ENCODE results near the gene SBF2.

DNA sequence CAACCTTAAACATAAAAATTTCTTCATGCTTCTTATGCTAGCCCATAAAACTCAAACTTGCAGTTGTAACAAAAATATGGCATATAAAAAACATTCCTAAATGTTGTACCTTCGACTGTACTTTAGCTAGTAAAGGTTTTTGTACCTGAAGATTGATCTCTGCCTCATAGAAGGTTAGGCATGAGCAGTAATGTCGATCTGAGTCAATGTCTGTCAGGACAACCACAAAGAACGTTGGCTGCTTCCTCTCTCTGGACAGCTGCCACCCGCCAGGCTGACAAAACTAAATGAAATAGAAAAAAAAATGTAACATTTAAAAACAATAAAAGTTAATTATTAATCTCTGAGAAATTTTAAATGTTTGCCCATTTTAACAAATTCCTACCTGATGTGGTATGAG is 251.3 kb downstream of the SBF2 start:
- TF ChIP-seq POLR2A (IDR thresholded peaks at IDR 0.05): no peak
- TF ChIP-seq, protein P1, sequence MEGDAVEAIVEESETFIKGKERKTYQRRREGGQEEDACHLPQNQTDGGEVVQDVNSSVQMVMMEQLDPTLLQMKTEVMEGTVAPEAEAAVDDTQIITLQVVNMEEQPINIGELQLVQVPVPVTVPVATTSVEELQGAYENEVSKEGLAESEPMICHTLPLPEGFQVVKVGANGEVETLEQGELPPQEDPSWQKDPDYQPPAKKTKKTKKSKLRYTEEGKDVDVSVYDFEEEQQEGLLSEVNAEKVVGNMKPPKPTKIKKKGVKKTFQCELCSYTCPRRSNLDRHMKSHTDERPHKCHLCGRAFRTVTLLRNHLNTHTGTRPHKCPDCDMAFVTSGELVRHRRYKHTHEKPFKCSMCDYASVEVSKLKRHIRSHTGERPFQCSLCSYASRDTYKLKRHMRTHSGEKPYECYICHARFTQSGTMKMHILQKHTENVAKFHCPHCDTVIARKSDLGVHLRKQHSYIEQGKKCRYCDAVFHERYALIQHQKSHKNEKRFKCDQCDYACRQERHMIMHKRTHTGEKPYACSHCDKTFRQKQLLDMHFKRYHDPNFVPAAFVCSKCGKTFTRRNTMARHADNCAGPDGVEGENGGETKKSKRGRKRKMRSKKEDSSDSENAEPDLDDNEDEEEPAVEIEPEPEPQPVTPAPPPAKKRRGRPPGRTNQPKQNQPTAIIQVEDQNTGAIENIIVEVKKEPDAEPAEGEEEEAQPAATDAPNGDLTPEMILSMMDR (IDR thresholded peaks at IDR 0.05): no peak
